ENCODE results near the gene MEG3.

The MEG3 gene

GRCh38 chr14:100885196-100885595, 59.3 kb downstream of the MEG3 start:
- 0 out of 2 replicates have a peak, but pooled peaks cover 3% of the 10 kb centered on the region for H3K27me3 ChIP-seq (ENCODE audit: insufficient read depth, low read length)
- no peaks in the 10 kb centered on the region for H3K79me2 ChIP-seq (ENCODE audit: control insufficient read depth, insufficient read depth, low read length, unreplicated experiment)
- peaks cover 19% of the 10 kb centered on the region for H3K36me3 ChIP-seq (ENCODE audit: insufficient read depth, low read length)
- no peak overlapping the region for H2AFZ ChIP-seq (ENCODE audit: low read length, unreplicated experiment)
- no peak overlapping the region for H3K27ac ChIP-seq (ENCODE audit: low read depth, low read length)
- H3K4me1 ChIP-seq (ENCODE audit: control insufficient read depth, insufficient read depth, low read length, unreplicated experiment) = no peaks in the 10 kb centered on the region
- H3K4me3 ChIP-seq (ENCODE audit: low read depth, low read length) = no peak overlapping the region

- Histone ChIP-seq H3K4me3 (ENCODE audit: low read depth, low read length) (no peak overlapping the region), H3K27ac (ENCODE audit: low read depth, low read length) (no peak overlapping the region), H3K27me3 (ENCODE audit: insufficient read depth, low read length) (0 out of 2 replicates have a peak, but pooled peaks cover 3% of the 10 kb centered on the region), H3K79me2 (ENCODE audit: control insufficient read depth, insufficient read depth, low read length, unreplicated experiment) (no peaks in the 10 kb centered on the region), H2AFZ (ENCODE audit: low read length, unreplicated experiment) (no peak overlapping the region), H3K36me3 (ENCODE audit: insufficient read depth, low read length) (peaks cover 19% of the 10 kb centered on the region), H3K4me1 (ENCODE audit: control insufficient read depth, insufficient read depth, low read length, unreplicated experiment) (no peaks in the 10 kb centered on the region)
Measured at GRCh38 chr14:100885617-100886016, 59.7 kb downstream of the MEG3 start.

GRCh38 chr14:100887728-100888335, 61.9 kb downstream of the MEG3 start:
- Histone ChIP-seq H3K36me3 (ENCODE audit: insufficient read depth, low read length) (peaks cover 13% of the 10 kb centered on the region), H3K4me3 (ENCODE audit: low read depth, low read length) (no peak overlapping the region), H2AFZ (ENCODE audit: low read length, unreplicated experiment) (no peak overlapping the region), H3K27me3 (ENCODE audit: insufficient read depth, low read length) (0 out of 2 replicates have a peak, but pooled peaks cover 3% of the 10 kb centered on the region), H3K4me1 (ENCODE audit: control insufficient read depth, insufficient read depth, low read length, unreplicated experiment) (no peaks in the 10 kb centered on the region), H3K79me2 (ENCODE audit: control insufficient read depth, insufficient read depth, low read length, unreplicated experiment) (no peaks in the 10 kb centered on the region), H3K27ac (ENCODE audit: low read depth, low read length) (no peak overlapping the region)

- H3K36me3 ChIP-seq (ENCODE audit: insufficient read depth, low read length) = peaks cover 11% of the 10 kb centered on the region
- H3K27me3 ChIP-seq (ENCODE audit: insufficient read depth, low read length) = 0 out of 2 replicates have a peak, but pooled peaks cover 3% of the 10 kb centered on the region
- no peak overlapping the region for H3K27ac ChIP-seq (ENCODE audit: low read depth, low read length)
Measured at GRCh38 chr14:100888789-100889315, 62.9 kb downstream of the MEG3 start.

GRCh38 chr14:100889641-100890040, 63.7 kb downstream of the MEG3 start:
- Histone ChIP-seq H3K79me2 (ENCODE audit: control insufficient read depth, insufficient read depth, low read length, unreplicated experiment) (no peaks in the 10 kb centered on the region), H2AFZ (ENCODE audit: low read length, unreplicated experiment) (no peak overlapping the region), H3K27me3 (ENCODE audit: insufficient read depth, low read length) (0 out of 2 replicates have a peak, but pooled peaks cover 3% of the 10 kb centered on the region), H3K27ac (ENCODE audit: low read depth, low read length) (no peak overlapping the region), H3K36me3 (ENCODE audit: insufficient read depth, low read length) (peaks cover 6% of the 10 kb centered on the region; the same call in 1 of the 2 replicates), H3K4me3 (ENCODE audit: low read depth, low read length) (no peak overlapping the region), H3K4me1 (ENCODE audit: control insufficient read depth, insufficient read depth, low read length, unreplicated experiment) (no peaks in the 10 kb centered on the region)

More at GRCh38 chr14:100888789-100889315, 62.9 kb downstream of the MEG3 start:
- Histone ChIP-seq H3K4me3 (ENCODE audit: low read depth, low read length) (no peak overlapping the region), H3K4me1 (ENCODE audit: control insufficient read depth, insufficient read depth, low read length, unreplicated experiment) (no peaks in the 10 kb centered on the region), H3K79me2 (ENCODE audit: control insufficient read depth, insufficient read depth, low read length, unreplicated experiment) (no peaks in the 10 kb centered on the region), H2AFZ (ENCODE audit: low read length, unreplicated experiment) (no peak overlapping the region)

- 0 out of 2 replicates have a peak, but pooled peaks cover 3% of the 10 kb centered on the region for H3K27me3 ChIP-seq (ENCODE audit: insufficient read depth, low read length)
- H3K36me3 ChIP-seq (ENCODE audit: insufficient read depth, low read length) = peaks cover 6% of the 10 kb centered on the region; the same call in 1 of the 2 replicates
- no peaks in the 10 kb centered on the region for H3K4me1 ChIP-seq (ENCODE audit: control insufficient read depth, insufficient read depth, low read length, unreplicated experiment)
- H3K79me2 ChIP-seq (ENCODE audit: control insufficient read depth, insufficient read depth, low read length, unreplicated experiment) = no peaks in the 10 kb centered on the region
- H3K4me3 ChIP-seq (ENCODE audit: low read depth, low read length) = no peak overlapping the region
- no peak overlapping the region for H3K27ac ChIP-seq (ENCODE audit: low read depth, low read length)
- no peak overlapping the region for H2AFZ ChIP-seq (ENCODE audit: low read length, unreplicated experiment)
Measured at GRCh38 chr14:100890061-100890850, 64.3 kb downstream of the MEG3 start.

GRCh38 chr14:100891051-100891450, 65.1 kb downstream of the MEG3 start:
- Histone ChIP-seq H3K4me1 (ENCODE audit: control insufficient read depth, insufficient read depth, low read length, unreplicated experiment) (no peaks in the 10 kb centered on the region), H3K27ac (ENCODE audit: low read depth, low read length) (no peak overlapping the region), H2AFZ (ENCODE audit: low read length, unreplicated experiment) (no peak overlapping the region), H3K4me3 (ENCODE audit: low read depth, low read length) (no peak overlapping the region), H3K79me2 (ENCODE audit: control insufficient read depth, insufficient read depth, low read length, unreplicated experiment) (no peaks in the 10 kb centered on the region), H3K27me3 (ENCODE audit: insufficient read depth, low read length) (0 out of 2 replicates have a peak, but pooled peaks cover 3% of the 10 kb centered on the region), H3K36me3 (ENCODE audit: insufficient read depth, low read length) (peaks cover 6% of the 10 kb centered on the region; the same call in 1 of the 2 replicates)

- H3K27ac ChIP-seq (ENCODE audit: low read depth, low read length) = no peak overlapping the region
- H3K27me3 ChIP-seq (ENCODE audit: insufficient read depth, low read length) = 0 out of 2 replicates have a peak, but pooled peaks cover 3% of the 10 kb centered on the region
- H2AFZ ChIP-seq (ENCODE audit: low read length, unreplicated experiment) = no peak overlapping the region
- H3K4me1 ChIP-seq (ENCODE audit: control insufficient read depth, insufficient read depth, low read length, unreplicated experiment) = no peaks in the 10 kb centered on the region
- peaks cover 6% of the 10 kb centered on the region; the same call in 1 of the 2 replicates for H3K36me3 ChIP-seq (ENCODE audit: insufficient read depth, low read length)
- H3K79me2 ChIP-seq (ENCODE audit: control insufficient read depth, insufficient read depth, low read length, unreplicated experiment) = no peaks in the 10 kb centered on the region
- no peak overlapping the region for H3K4me3 ChIP-seq (ENCODE audit: low read depth, low read length)
Measured at GRCh38 chr14:100891501-100892445, 65.9 kb downstream of the MEG3 start.

GRCh38 chr14:100892496-100893227, 66.7 kb downstream of the MEG3 start:
- Histone ChIP-seq H3K27ac (ENCODE audit: low read depth, low read length) (no peak overlapping the region), H3K79me2 (ENCODE audit: control insufficient read depth, insufficient read depth, low read length, unreplicated experiment) (no peaks in the 10 kb centered on the region), H3K4me3 (ENCODE audit: low read depth, low read length) (no peak overlapping the region), H3K36me3 (ENCODE audit: insufficient read depth, low read length) (0 out of 2 replicates have a peak, but pooled peaks cover 6% of the 10 kb centered on the region), H2AFZ (ENCODE audit: low read length, unreplicated experiment) (no peak overlapping the region), H3K4me1 (ENCODE audit: control insufficient read depth, insufficient read depth, low read length, unreplicated experiment) (no peaks in the 10 kb centered on the region), H3K27me3 (ENCODE audit: insufficient read depth, low read length) (0 out of 2 replicates have a peak, but pooled peaks cover 3% of the 10 kb centered on the region)
